ENCODE results near the gene KIRREL3.

KIRREL3 gene

GRCh38 chr11:126469311-126469710 lies 531.3 kb downstream of the KIRREL3 start:
- DNase-seq (ENCODE audit: low read depth in 2 of 2) = no peak

- DNase-seq (ENCODE audit: low read depth in 2 of 2) = no peak
Measured at GRCh38 chr11:126468102-126468521, 532.5 kb downstream of the KIRREL3 start.

- DNase-seq (ENCODE audit: low read depth in 2 of 2) = no peak
Measured at GRCh38 chr11:126467471-126467870, 533.1 kb downstream of the KIRREL3 start.

- DNase-seq (ENCODE audit: low read depth in 2 of 2) = no peak
Measured at GRCh38 chr11:126467046-126467370, 533.6 kb downstream of the KIRREL3 start.

GRCh38 chr11:126466236-126467045 lies 534.1 kb downstream of the KIRREL3 start:
- no peak for DNase-seq (ENCODE audit: low read depth in 2 of 2)

- no peak for DNase-seq (ENCODE audit: low read depth in 2 of 2)
Measured at GRCh38 chr11:126465573-126466188, 534.9 kb downstream of the KIRREL3 start.

- no peak for DNase-seq (ENCODE audit: low read depth in 2 of 2)
Measured at GRCh38 chr11:126464796-126465195, 535.8 kb downstream of the KIRREL3 start.

GRCh38 chr11:126462422-126462821 lies 538.1 kb downstream of the KIRREL3 start:
- DNase-seq (ENCODE audit: low read depth in 2 of 2) = no peak

GRCh38 chr11:126461996-126462395 lies 538.6 kb downstream of the KIRREL3 start:
- DNase-seq (ENCODE audit: low read depth in 2 of 2) = no peak

GRCh38 chr11:126461096-126461440 lies 539.5 kb downstream of the KIRREL3 start:
- DNase-seq (ENCODE audit: low read depth in 2 of 2) = no peak

- no peak for DNase-seq (ENCODE audit: low read depth in 2 of 2)
Measured at GRCh38 chr11:126460417-126461095, 540.0 kb downstream of the KIRREL3 start.

- DNase-seq (ENCODE audit: low read depth in 2 of 2) = no peak
Measured at GRCh38 chr11:126459691-126460281, 540.8 kb downstream of the KIRREL3 start.

- DNase-seq (ENCODE audit: low read depth in 2 of 2) = no peak
Measured at GRCh38 chr11:126457817-126458216, 542.8 kb downstream of the KIRREL3 start.

GRCh38 chr11:126456783-126457542 lies 543.6 kb downstream of the KIRREL3 start:
- DNase-seq (ENCODE audit: low read depth in 2 of 2) = no peak

- no peak for DNase-seq (ENCODE audit: low read depth in 2 of 2)
Measured at GRCh38 chr11:126456089-126456488, 544.5 kb downstream of the KIRREL3 start.

- no peak for DNase-seq (ENCODE audit: low read depth in 2 of 2)
Measured at GRCh38 chr11:126452241-126453101, 548.1 kb downstream of the KIRREL3 start.

- DNase-seq (ENCODE audit: low read depth in 2 of 2) = no peak
Measured at GRCh38 chr11:126451211-126451802, 549.3 kb downstream of the KIRREL3 start.

- DNase-seq (ENCODE audit: low read depth in 2 of 2) = no peak
Measured at GRCh38 chr11:126450806-126451205, 549.8 kb downstream of the KIRREL3 start.

- no peak for DNase-seq (ENCODE audit: low read depth in 2 of 2)
Measured at GRCh38 chr11:126450198-126450597, 550.4 kb downstream of the KIRREL3 start.

GRCh38 chr11:126446581-126446980 lies 554.0 kb downstream of the KIRREL3 start:
- no peak for DNase-seq (ENCODE audit: low read depth in 2 of 2)

Measured in stimulated activated CD8-positive, alpha-beta memory T cell treated with anti-CD3 and anti-CD28 coated beads, Interleukin-15, amount 100 ng/mL, for 4 hours (primary cell).